K562 treated with DMSO at 1 percent for 24 hours (cell line): ENCODE data around the gene EFCAB13. TPM values are rescaled to one million over a fixed set of nuclear protein-coding genes. Genes with fewer than 3 reads are reported as not detected.

Experiments
- total RNA-seq: library from RNA; unstranded; fragments of 300-600 nt; gene quantifications from 2 replicates; pipeline ENCODE4 v1.2.3, GENCODE V29; 2022; ENCODE audit warnings: low read depth; ENCODE audit not compliant: insufficient read depth

Gene EFCAB13
- total RNA-seq, result 1.4 and 1.9 TPM in 2 replicates

GRCh38 chr17:47323382-47324223 is at the start of gene EFCAB13:
TSS of gene EFCAB13 (plus strand) at chr17:47323955. CDS start at chr17:47328354, 4,399 bp downstream.

Other genes starting within 250 kb of the EFCAB13 start
- gene CDC27, start 134.7 kb upstream of the EFCAB13 start, total RNA-seq, result 32.9 and 38.0 TPM in 2 replicates
- 85.4 and 102 TPM in 2 replicates for gene MYL4, start 114.6 kb upstream of the EFCAB13 start, total RNA-seq
- 0.60 and 1.1 TPM in 2 replicates for gene ITGB3, start 70.1 kb upstream of the EFCAB13 start, total RNA-seq
- gene NPEPPS, start 207.2 kb downstream of the EFCAB13 start, total RNA-seq, result 39.5 and 50.3 TPM in 2 replicates